Nephron progenitor cell (in vitro differentiated cells): ENCODE results near the gene ENOX2.

Source experiments
- DNase-seq: peaks from one replicate; pipeline ENCODE4 v3.0.0; 2021
- H3K27ac Mint-ChIP-seq: 2 replicates; pipeline ENCODE4 v1.8.0; 2021; ENCODE audit warnings: mild to moderate bottlenecking, moderate library complexity, mixed read lengths
- H3K27me3 Mint-ChIP-seq: 2 replicates; pipeline ENCODE4 v1.8.0; 2021; ENCODE audit warnings: mild to moderate bottlenecking, low read depth, mixed read lengths; ENCODE audit not compliant: poor library complexity
- H3K36me3 Mint-ChIP-seq: 2 replicates; pipeline ENCODE4 v1.8.0; 2021; ENCODE audit warnings: low read depth, mixed read lengths
- H3K4me1 Mint-ChIP-seq: 2 replicates; pipeline ENCODE4 v1.8.0; 2021; ENCODE audit warnings: mixed read lengths
- H3K4me3 Mint-ChIP-seq: 2 replicates; pipeline ENCODE4 v1.8.0; 2021; ENCODE audit warnings: mild to moderate bottlenecking, moderate library complexity, mixed read lengths
- H3K9me3 Mint-ChIP-seq: 2 replicates; pipeline ENCODE4 v1.8.0; 2021; ENCODE audit warnings: mild to moderate bottlenecking, moderate library complexity, mixed read lengths
- TF ChIP-seq, protein P1 (sequence below): fragments of 200-600 bp; sonication (generic); IDR thresholded peaks from 2 replicates; pipeline ENCODE4 v1.5.0; 2021; ENCODE audit warnings: antibody characterized with exemption

The ENOX2 gene

DNA sequence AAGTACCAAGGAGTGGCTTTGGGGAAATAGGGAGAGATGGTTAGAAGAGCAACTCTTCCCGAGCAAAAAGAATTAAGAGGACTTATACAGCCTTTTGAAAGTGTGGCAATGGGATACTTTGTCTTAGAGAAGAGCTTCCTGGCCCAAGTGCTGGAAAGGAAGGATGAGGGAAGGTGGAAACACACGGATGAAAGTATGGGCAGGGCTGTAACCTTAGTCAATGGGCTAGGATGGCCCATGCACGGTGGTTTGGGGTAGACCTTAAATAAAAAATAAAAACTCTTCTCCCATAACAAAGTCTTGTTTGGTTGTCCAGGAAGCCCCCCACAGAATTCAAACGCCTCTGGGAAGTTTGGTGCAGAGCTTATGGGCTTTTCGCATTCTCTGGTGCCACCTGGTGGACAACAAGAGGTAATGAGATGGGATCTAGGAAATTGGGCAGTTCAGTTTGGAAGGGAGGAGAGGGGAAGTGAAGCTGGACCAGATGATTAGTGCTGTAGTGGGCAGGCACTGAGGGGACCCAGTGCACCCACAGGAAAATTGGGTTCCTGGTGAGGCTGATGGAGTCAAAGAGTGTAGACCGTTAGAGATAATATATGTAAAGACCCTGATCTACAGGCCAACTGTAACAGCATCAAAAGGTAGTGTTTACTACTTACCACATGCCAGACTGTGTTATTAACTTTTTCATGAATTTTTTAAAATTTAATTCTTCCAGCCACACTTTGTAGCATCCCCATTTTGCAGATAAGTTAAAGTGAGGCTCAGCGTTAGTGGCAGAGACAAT is 13.8 kb upstream of the ENOX2 start:
- Mint-ChIP-seq H3K36me3 (no peaks in the 10 kb centered on the region), H3K4me1 (no peaks in the 10 kb centered on the region), H3K4me3 (no peak overlapping the region), H3K9me3 (no peaks in the 10 kb centered on the region), H3K27me3 (peaks cover 18% of the 10 kb centered on the region), H3K27ac (no peak overlapping the region)
- peak; percentile 62 for DNase-seq
- TF ChIP-seq, protein P1, sequence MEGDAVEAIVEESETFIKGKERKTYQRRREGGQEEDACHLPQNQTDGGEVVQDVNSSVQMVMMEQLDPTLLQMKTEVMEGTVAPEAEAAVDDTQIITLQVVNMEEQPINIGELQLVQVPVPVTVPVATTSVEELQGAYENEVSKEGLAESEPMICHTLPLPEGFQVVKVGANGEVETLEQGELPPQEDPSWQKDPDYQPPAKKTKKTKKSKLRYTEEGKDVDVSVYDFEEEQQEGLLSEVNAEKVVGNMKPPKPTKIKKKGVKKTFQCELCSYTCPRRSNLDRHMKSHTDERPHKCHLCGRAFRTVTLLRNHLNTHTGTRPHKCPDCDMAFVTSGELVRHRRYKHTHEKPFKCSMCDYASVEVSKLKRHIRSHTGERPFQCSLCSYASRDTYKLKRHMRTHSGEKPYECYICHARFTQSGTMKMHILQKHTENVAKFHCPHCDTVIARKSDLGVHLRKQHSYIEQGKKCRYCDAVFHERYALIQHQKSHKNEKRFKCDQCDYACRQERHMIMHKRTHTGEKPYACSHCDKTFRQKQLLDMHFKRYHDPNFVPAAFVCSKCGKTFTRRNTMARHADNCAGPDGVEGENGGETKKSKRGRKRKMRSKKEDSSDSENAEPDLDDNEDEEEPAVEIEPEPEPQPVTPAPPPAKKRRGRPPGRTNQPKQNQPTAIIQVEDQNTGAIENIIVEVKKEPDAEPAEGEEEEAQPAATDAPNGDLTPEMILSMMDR, result peak; percentile 77

DNA sequence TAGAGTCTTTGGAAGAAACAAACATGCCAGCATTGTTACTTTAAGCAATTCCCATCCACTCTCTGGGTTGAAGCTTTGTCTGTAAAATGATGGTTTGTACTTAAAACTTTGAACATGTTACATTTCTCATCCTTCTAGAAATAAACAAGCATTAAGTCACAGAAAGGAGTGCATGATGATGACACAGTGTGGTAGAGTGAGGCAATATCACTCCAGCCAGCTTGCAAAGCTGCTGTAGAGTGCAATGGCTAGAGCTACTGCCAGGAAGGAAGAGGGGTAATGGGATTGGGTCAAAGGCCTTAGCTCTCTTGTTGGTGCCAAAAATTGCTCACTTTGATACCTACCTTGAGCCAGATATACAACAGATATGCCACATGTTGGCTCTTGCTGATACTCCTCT is 12.3 kb upstream of the ENOX2 start:
- no peak for DNase-seq
- Mint-ChIP-seq H3K36me3 (no peaks in the 10 kb centered on the region), H3K4me3 (no peak overlapping the region), H3K9me3 (no peaks in the 10 kb centered on the region), H3K27ac (no peak overlapping the region), H3K4me1 (no peaks in the 10 kb centered on the region), H3K27me3 (peaks cover 23% of the 10 kb centered on the region)
- TF ChIP-seq, protein P1, result no peak

DNA sequence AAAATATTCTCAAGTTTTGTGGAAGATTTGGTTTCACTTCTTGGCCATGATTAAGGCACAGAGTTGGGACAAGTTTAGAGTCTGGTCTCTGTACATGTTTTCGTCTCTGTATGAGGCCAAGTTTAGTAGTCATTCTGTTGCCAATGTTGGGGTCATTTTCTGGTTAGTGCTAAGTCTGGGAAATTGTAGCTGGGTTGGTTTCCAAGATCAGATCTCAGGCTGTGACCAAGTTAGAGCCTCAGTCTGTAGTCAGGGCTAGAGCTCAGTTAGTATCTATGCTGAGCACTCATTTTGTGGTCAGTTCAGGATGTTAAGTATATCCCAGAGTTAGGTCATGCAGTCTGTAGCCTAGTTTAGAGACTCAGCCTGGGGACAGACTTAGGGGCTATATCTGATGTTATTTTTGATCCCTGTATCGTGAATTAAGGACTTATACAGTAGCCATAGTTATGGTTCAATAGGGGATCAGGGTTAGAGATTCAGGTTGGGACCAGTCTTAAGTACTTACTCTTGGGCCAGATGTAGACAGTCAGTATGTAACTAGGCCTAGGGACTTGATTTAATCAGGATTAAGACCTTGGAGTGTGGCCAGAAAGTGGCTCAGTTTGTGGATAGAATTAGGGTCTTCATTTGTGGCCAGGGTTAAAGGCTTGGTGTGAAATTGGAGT is 6.6 kb upstream of the ENOX2 start:
- Mint-ChIP-seq H3K4me1 (no peaks in the 10 kb centered on the region), H3K36me3 (no peaks in the 10 kb centered on the region), H3K9me3 (no peaks in the 10 kb centered on the region), H3K4me3 (no peak overlapping the region), H3K27ac (no peak overlapping the region), H3K27me3 (peaks cover 32% of the 10 kb centered on the region)
- no peak for DNase-seq
- TF ChIP-seq, protein P1, result no peak

DNA sequence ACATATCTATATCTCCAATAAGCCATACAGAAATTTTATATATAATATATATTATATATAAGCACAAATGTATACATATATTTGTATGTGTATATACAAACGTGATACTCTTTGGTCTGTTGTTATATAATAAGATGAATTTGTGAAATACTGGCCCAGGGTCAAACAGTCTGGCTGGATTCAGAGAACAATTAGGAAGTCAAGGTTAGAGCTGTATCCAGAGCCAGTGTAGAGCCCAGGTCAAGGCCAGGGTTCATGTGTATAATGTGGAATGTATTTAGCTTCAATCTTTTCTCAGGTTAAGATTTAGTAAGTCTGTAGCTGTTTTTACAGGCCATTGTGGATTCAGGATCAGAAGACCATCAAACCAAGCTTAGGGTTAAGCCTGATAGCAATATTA is 3.8 kb upstream of the ENOX2 start:
- Mint-ChIP-seq H3K36me3 (no peaks in the 10 kb centered on the region), H3K4me1 (peaks cover 5% of the 10 kb centered on the region), H3K9me3 (no peaks in the 10 kb centered on the region), H3K27me3 (peaks cover 28% of the 10 kb centered on the region), H3K4me3 (no peak overlapping the region), H3K27ac (no peak overlapping the region)
- TF ChIP-seq, protein P1, result no peak
- no peak for DNase-seq

DNA sequence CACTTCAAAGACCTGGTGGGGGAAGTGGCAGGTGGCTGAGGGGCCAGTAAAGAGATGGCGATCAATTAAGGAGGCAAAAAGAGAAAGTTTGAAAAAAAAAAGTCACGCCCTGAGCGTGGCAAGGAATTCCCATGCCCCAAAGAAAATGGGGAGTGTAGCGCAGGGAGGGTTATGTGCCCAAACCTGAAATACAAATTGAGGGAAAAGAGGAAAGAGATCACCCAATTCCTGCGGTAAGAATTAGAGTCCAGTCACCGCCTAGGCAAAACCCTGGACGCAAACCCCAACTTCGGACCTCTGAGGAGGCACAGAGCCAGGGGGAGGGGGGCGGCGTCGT is 595 bp downstream of the ENOX2 start:
- Mint-ChIP-seq H3K4me3 (no peak overlapping the region), H3K27ac (peak overlapping the region; percentile 86), H3K4me1 (peaks cover 22% of the 10 kb centered on the region), H3K9me3 (no peaks in the 10 kb centered on the region), H3K36me3 (peaks cover 17% of the 10 kb centered on the region), H3K27me3 (peaks cover 9% of the 10 kb centered on the region)
- no peak for DNase-seq
- TF ChIP-seq, protein P1, result no peak
